GM12878 (cell line): ENCODE measurements around the gene THSD4. TPM values are rescaled to one million over a fixed set of nuclear protein-coding genes. Genes with fewer than 3 reads are reported as not detected.

Experiments
- ATAC-seq: fragments of 200-7000 bp; cut with Tn5 transposase; 3 replicates; pipeline ENCODE4 v1.9.1; 2020; ENCODE audit warnings: mild to moderate bottlenecking, moderate library complexity
- BruUV-seq: library from RNA; stranded (reverse); fragments of 400-500 nt; replicated peaks from 2 replicates; lab custom pipeline; 2021; lab: Mats Ljungman, UMichigan
- CTCF ChIA-PET: fragments of 300-600 bp; sonication (Branson Sonifier 250); formaldehyde crosslinking; extraction: SDS; loops from one replicate; lab custom pipeline; 2021; ENCODE audit warnings: inconsistent platforms; lab: Yijun Ruan, JAX
- POLR2A ChIA-PET: fragments of 350-600 bp; formaldehyde crosslinking; extraction: SDS; loops from one replicate; lab custom pipeline; 2021; ENCODE audit warnings: inconsistent platforms; lab: Charles Lee
- RAD21 ChIA-PET: fragments of 300-600 bp; sonication (Branson Sonifier 250); formaldehyde crosslinking; loops from one replicate; lab custom pipeline; 2023; ENCODE audit warnings: antibody characterized with exemption; ENCODE audit not compliant: unreplicated experiment; lab: Charles Lee
- SMC1A ChIA-PET: fragments of 300-600 bp; sonication (Branson Sonifier 250); formaldehyde crosslinking; loops from one replicate; lab custom pipeline; 2023; ENCODE audit not compliant: unreplicated experiment, uncharacterized antibody; lab: Charles Lee
- DNase-seq: peaks from one replicate; pipeline ENCODE4 v3.0.0-alpha.2; 2011; ENCODE audit warnings: low read depth, low spot score
- FAIRE-seq: peaks from 3 replicates; lab custom pipeline; 2011; peaks lifted over from hg19 to GRCh38; lab: Jason Lieb, UNC
- H2AFZ ChIP-seq: 2 replicates; pipeline ENCODE4 v1.6.0; 2011; ENCODE audit warnings: low read depth, low read length, control low read depth; ENCODE audit not compliant: control insufficient read depth
- H3K27ac ChIP-seq: 2 replicates; pipeline ENCODE4 v1.5.1; 2011; ENCODE audit warnings: control low read depth; ENCODE audit not compliant: control insufficient read depth, insufficient read depth
- H3K27me3 ChIP-seq, 2 experiments: replicated peaks in 1 of 2; 2 replicates each; pipeline versions ENCODE4 v1.6.0 to v1.6.1; 2011; ENCODE audit warnings: low read length in 1 of 2; ENCODE audit not compliant: control insufficient read depth in 2 of 2, insufficient read depth in 2 of 2
- H3K36me3 ChIP-seq, 2 experiments: 2 replicates each; pipeline ENCODE4 v1.5.1; 2011; ENCODE audit warnings: low read length in 1 of 2; ENCODE audit not compliant: control insufficient read depth in 2 of 2, insufficient read depth in 2 of 2
- H3K4me1 ChIP-seq: 2 replicates; pipeline ENCODE4 v1.6.1; 2011; ENCODE audit warnings: mild to moderate bottlenecking, low read length, moderate library complexity, mixed read lengths; ENCODE audit not compliant: control insufficient read depth, insufficient read depth
- H3K4me2 ChIP-seq: 2 replicates; pipeline ENCODE4 v1.6.0; 2011; ENCODE audit warnings: control low read depth; ENCODE audit not compliant: control insufficient read depth, insufficient read depth
- H3K4me3 ChIP-seq: fragments of 200-600 bp; sonication (generic); 2 replicates; pipeline ENCODE4 v1.5.1; 2016
- H3K79me2 ChIP-seq: 2 replicates; pipeline ENCODE4 v1.6.0; 2011; ENCODE audit warnings: low read length; ENCODE audit not compliant: control insufficient read depth, insufficient read depth
- H3K9ac ChIP-seq: 2 replicates; pipeline ENCODE4 v1.8.0; 2011; ENCODE audit warnings: low read length, control low read depth, mixed read lengths; ENCODE audit not compliant: control insufficient read depth, insufficient read depth
- H3K9me3 ChIP-seq: replicated peaks from 3 replicates; pipeline ENCODE4 v1.5.1; 2011; ENCODE audit warnings: mild to moderate bottlenecking, low read length; ENCODE audit not compliant: control insufficient read depth, insufficient read depth
- H4K20me1 ChIP-seq: 2 replicates; pipeline ENCODE4 v1.6.0; 2011; ENCODE audit not compliant: control insufficient read depth, insufficient read depth
- RUNX3 ChIP-seq: IDR thresholded peaks from 2 replicates; pipeline ENCODE4 v1.6.1; 2012; ENCODE audit warnings: low read length, inconsistent platforms
- ZNF274 ChIP-seq: IDR thresholded peaks from one replicate; pipeline ENCODE4 v1.8.0; 2011; ENCODE audit not compliant: insufficient read length, insufficient read depth
- WGBS: methylation state at CpG from one replicate; pipeline ENCODE4 v1.1.6; 2016; ENCODE audit warnings: low lambda C conversion rate; ENCODE audit not compliant: insufficient replicate concordance, insufficient coverage; ENCODE audit errors: missing lambda C conversion rate; 5-methylcytosine and 5-hydroxymethylcytosine counted together
- in situ Hi-C: fragments of 300-500 bp; cut with MboI; formaldehyde crosslinking; loops from 9 replicates; pipeline ENCODE4 v1.14.3; 2018; ENCODE audit warnings: mixed read lengths
- intact Hi-C: fragments of 100-400 bp; cut with micrococcal nuclease; formaldehyde crosslinking; loops from one replicate; pipeline ENCODE4 v1.14.2; 2022; ENCODE audit not compliant: unreplicated experiment
- polyA plus RNA-seq, 11 experiments: library from polyadenylated mRNA; depleted of rRNA in 4 of 11; unstranded in 6 of 11; stranded (reverse) in 5 of 11; fragments of >200 nt; fragmentation: Nextera tagmentation in 4 of 11; fragmentation: Illumina TruSeq in 1 of 11; extraction: Ambion mirVana in 4 of 11; extraction: Trizol in 1 of 11; gene quantifications; 1 replicate in 1 of 11; 2 replicates in 10 of 11; pipeline versions ENCODE4 v1.2.1 to v1.2.3, GENCODE V29; 2011 to 2016; ENCODE audit warnings: inconsistent platforms in 2 of 11, missing spikeins in 2 of 11, low read depth in 1 of 11
- total RNA-seq, 4 experiments: library from RNA; depleted of rRNA in 3 of 4; stranded (reverse); fragments of >200 nt in 3 of 4; fragmentation: Illumina TruSeq in 1 of 4; extraction: Trizol in 1 of 4; gene quantifications; 2 replicates each; pipeline versions ENCODE4 v1.2.1 to v1.2.3, GENCODE V29; 2013 to 2021
- TF ChIP-seq, protein P1 (sequence below): IDR thresholded peaks from 2 replicates; pipeline ENCODE4 v1.6.1; 2011; ENCODE audit warnings: borderline replicate concordance, low read depth, mild to moderate bottlenecking, moderate library complexity, mixed read lengths, low read length; ENCODE audit not compliant: insufficient read depth; ENCODE audit errors: extremely low read length
- TF ChIP-seq, protein P2 (sequence below): fragments of 450-650 bp; IDR thresholded peaks from 2 replicates; pipeline ENCODE4 v1.6.1; 2014; ENCODE audit warnings: mild to moderate bottlenecking

The THSD4 gene
- total and polyA plus RNA-seq, 10 of the 15 experiments (the other 5 are each of a cell fraction or from before 2014, with no cell fraction given), result 0.04 to 0.13 (median 0.05) TPM; not detected in 7

DNA sequence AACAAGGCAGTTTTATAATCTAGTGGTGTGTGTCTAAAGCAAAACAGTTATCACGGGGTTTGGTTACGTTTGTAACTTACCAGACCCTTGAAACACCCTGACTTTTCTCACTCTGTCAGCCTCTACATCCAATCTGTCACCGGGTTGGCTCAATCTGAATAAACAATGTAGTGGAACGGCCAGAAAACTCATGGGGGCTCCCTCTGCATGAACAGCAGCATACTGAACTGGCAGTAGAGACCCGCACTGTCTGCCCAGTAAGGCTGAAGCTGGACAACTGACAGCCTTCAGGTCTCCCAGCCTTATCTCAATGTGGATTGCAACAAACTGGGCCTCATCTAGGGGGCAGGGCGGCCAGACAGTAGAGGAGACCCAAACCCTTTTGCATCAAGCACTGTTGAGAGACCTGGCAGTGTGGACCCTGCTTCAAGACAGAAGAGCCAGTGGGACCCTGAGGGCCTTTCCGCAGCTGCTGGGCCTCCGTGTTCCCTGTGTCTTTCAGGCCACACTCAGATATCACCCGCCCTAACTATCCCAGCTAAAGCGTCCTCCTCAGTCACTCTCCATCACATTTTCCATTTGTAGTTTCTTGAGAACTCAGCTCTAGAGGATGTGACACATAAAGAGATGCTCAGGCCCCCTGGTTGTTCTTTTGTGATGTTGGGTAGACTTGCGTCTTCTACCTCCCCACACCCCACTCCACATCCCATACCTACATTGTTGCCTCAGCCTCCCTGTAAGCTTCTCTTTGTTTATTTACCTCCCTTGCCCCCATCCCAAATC, 513.9 kb downstream of the THSD4 start:
- H3K4me1 ChIP-seq, result no peaks in the 10 kb centered on the region
- ChIA-PET RAD21 (no interaction called here), SMC1A (interaction anchor here (0.5 kb wide), 1 partner anchor 9 kb away, joined by 3 read pairs; no protein-coding TSS in a partner anchor), CTCF (no interaction called here), POLR2A (no interaction called here)
- FAIRE-seq (no peak), DNase-seq (no peak), ATAC-seq (no peak)
- H3K9me3 ChIP-seq, result no peaks in the 10 kb centered on the region
- no peak overlapping the region for H3K9ac ChIP-seq
- no TSS peak for BruUV-seq
- no peak overlapping the region for H3K4me3 ChIP-seq
- TF ChIP-seq, protein P1, sequence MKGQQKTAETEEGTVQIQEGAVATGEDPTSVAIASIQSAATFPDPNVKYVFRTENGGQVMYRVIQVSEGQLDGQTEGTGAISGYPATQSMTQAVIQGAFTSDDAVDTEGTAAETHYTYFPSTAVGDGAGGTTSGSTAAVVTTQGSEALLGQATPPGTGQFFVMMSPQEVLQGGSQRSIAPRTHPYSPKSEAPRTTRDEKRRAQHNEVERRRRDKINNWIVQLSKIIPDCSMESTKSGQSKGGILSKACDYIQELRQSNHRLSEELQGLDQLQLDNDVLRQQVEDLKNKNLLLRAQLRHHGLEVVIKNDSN, result no peak
- TF ChIP-seq ZNF274, result no peak
- TF ChIP-seq, protein P2, sequence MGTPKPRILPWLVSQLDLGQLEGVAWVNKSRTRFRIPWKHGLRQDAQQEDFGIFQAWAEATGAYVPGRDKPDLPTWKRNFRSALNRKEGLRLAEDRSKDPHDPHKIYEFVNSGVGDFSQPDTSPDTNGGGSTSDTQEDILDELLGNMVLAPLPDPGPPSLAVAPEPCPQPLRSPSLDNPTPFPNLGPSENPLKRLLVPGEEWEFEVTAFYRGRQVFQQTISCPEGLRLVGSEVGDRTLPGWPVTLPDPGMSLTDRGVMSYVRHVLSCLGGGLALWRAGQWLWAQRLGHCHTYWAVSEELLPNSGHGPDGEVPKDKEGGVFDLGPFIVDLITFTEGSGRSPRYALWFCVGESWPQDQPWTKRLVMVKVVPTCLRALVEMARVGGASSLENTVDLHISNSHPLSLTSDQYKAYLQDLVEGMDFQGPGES, result no peak
- no peak for TF ChIP-seq RUNX3
- no peak overlapping the region for H3K27ac ChIP-seq
- WGBS, result 33% methylated on average over 11 of the region's 11 CpGs
- intact Hi-C loops, result no loop called here
- H3K27me3 ChIP-seq, result peaks cover 0 to 9% of the 10 kb centered on the region in 2 experiments; a peak in 2 of 4 replicates
- H3K36me3 ChIP-seq, result no peaks in the 10 kb centered on the region
- no peaks in the 10 kb centered on the region for H4K20me1 ChIP-seq
- H3K4me2 ChIP-seq, result no peak overlapping the region
- no peak overlapping the region for H2AFZ ChIP-seq
- in situ Hi-C loops, result no loop called here
- no peaks in the 10 kb centered on the region for H3K79me2 ChIP-seq
